Cardiac muscle cell (in vitro differentiated cells and primary cell): ENCODE data around the gene TMTC2. TPM values are rescaled to one million over a fixed set of nuclear protein-coding genes. Genes with fewer than 3 reads are reported as not detected.

ENCODE experiments used
- DNase-seq, 2 donors: peaks; one replicate each; pipeline versions ENCODE4 v3.0.0 to v3.0.0-alpha.2; 2010 to 2017; ENCODE audit warnings: low read depth in 1 of 2, low spot score in 1 of 2
- H3K27ac ChIP-seq: fragments of 200-600 bp; sonication (generic); 2 replicates; pipeline ENCODE4 v1.5.1; 2016
- H3K27me3 ChIP-seq: fragments of 200-600 bp; sonication (generic); 2 replicates; pipeline ENCODE4 v1.6.0; 2016; ENCODE audit warnings: control low read depth
- H3K36me3 ChIP-seq: fragments of 200-600 bp; sonication (generic); 2 replicates; pipeline ENCODE4 v1.5.1; 2016; ENCODE audit warnings: control low read depth
- H3K4me1 ChIP-seq: fragments of 200-600 bp; sonication (generic); 2 replicates; pipeline ENCODE4 v1.8.1; 2017; ENCODE audit warnings: low read depth, mild to moderate bottlenecking, mixed run types
- H3K4me3 ChIP-seq: fragments of 200-600 bp; sonication (generic); 2 replicates; pipeline ENCODE4 v1.5.1; 2016; ENCODE audit warnings: mild to moderate bottlenecking
- H3K9me3 ChIP-seq: fragments of 200-600 bp; sonication (generic); 2 replicates; pipeline ENCODE4 v1.5.1; 2017; ENCODE audit warnings: low read depth, mild to moderate bottlenecking, control low read depth
- CTCF ChIP-seq: IDR thresholded peaks from 2 replicates; pipeline ENCODE4 v1.5.1; 2012; ENCODE audit warnings: low read depth, mild to moderate bottlenecking, low read length
- polyA plus RNA-seq: library from polyadenylated mRNA; unstranded; fragments of >200 nt; fragmentation: Nextera tagmentation; extraction: Ambion mirVana; gene quantifications from 2 replicates; pipeline ENCODE4 v1.2.1, GENCODE V29; 2016
- total RNA-seq: library from RNA; depleted of rRNA; stranded (reverse); fragments of >200 nt; gene quantifications from 2 replicates; pipeline ENCODE4 v1.2.3, GENCODE V29; 2016

The TMTC2 gene
- total and polyA plus RNA-seq, 2 experiments from 2014 or later, result 0.89 to 10.8 TPM

DNA sequence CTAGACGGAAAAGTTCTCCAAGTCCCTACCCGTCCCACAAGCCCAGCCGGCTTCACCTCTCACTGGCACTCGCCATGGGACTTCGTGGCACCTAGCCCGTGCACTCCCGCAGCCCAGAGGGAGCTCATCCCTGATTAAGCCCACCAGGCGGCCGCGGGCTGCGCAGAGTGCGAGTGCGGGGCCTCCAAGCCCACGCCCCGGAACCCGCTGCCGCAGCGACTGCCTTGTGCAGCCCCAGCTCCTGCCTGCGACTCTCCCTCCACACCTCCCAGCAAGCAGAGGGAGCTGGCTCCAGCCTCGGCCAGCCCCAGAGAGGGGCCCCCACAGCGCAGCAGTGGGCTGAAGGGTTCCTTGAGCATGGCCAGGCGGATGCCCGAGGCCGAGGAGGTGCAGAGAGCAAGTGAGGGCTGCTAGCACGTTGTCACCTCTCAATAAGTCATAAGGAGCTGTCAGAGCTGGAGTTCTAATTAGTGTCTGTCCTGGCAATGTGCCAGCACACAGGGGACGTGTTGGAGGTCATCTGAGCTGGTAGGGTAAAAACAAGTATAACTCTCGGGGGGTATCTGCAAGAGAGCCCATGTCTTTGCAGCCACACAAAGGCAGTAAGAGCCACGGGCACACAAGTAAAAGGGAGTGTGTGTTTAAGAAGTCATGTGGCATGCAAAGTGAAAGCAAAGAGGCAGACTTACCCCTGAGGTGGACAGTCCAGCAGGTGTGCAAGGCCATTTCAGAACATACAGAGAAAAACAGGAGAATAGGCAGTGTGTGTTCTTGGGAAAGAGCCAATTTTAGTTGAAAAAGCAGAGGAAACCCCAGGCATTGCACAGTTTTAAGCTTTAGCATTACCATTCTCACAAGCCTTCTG lies 27.1 kb upstream of the TMTC2 start:
- Histone ChIP-seq H3K27ac (no peak overlapping the region), H3K4me1 (peaks cover 11% of the 10 kb centered on the region), H3K36me3 (no peaks in the 10 kb centered on the region), H3K4me3 (no peak overlapping the region), H3K9me3 (no peaks in the 10 kb centered on the region), H3K27me3 (no peaks in the 10 kb centered on the region)
- DNase-seq, result peak in 1 of 2 donors; percentile 21
- no peak for TF ChIP-seq CTCF

DNA sequence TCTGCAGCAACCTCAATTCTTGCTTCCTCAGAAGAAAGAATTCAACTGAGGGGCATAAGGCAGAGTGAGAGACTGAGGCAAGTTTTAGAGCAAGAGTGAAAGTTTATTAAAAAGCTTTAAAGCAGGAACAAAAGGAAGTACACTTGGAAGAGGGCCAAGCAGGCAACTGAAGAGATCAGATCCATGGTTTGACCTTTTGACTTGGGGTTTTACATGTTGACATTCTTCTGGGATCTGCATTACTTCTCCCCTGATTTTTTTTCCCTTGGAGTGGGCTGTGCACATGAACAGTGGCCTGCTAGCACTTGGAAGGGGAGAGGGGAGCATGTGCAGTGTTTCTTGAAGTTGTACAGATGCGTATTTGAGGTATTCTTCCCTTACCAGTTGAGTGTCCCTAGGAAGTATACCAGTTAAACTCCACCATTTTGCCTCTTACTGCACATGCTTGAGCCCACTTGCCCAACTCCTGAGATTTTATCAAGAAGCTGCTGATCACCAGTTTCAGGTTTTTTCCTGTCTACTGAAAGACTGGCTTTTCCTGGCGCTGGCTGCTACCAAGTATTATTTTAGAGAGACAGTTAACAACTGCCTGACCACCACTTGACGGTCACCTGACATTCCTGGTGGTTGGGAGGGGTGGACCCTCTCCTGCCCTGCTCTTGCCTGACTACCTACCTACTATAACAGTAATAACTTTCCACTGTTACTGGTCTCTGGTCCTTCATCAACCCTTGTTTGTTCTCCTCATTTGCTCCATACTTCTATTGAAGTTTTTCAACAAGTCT lies 26.0 kb upstream of the TMTC2 start:
- H3K9me3 ChIP-seq, result no peaks in the 10 kb centered on the region
- no peaks in the 10 kb centered on the region for H3K36me3 ChIP-seq
- TF ChIP-seq CTCF, result no peak
- peaks cover 11% of the 10 kb centered on the region for H3K4me1 ChIP-seq
- H3K4me3 ChIP-seq, result no peak overlapping the region
- H3K27ac ChIP-seq, result no peak overlapping the region
- DNase-seq, result peak in 1 of 2 donors; percentile 26
- no peaks in the 10 kb centered on the region for H3K27me3 ChIP-seq

GRCh38 chr12:82663893-82664292 lies 22.8 kb upstream of the TMTC2 start:
- Histone ChIP-seq H3K36me3 (no peaks in the 10 kb centered on the region), H3K27ac (no peak overlapping the region), H3K4me3 (no peak overlapping the region), H3K27me3 (no peaks in the 10 kb centered on the region), H3K4me1 (no peaks in the 10 kb centered on the region), H3K9me3 (no peaks in the 10 kb centered on the region)
- no peak for DNase-seq
- TF ChIP-seq CTCF, result no peak

DNA sequence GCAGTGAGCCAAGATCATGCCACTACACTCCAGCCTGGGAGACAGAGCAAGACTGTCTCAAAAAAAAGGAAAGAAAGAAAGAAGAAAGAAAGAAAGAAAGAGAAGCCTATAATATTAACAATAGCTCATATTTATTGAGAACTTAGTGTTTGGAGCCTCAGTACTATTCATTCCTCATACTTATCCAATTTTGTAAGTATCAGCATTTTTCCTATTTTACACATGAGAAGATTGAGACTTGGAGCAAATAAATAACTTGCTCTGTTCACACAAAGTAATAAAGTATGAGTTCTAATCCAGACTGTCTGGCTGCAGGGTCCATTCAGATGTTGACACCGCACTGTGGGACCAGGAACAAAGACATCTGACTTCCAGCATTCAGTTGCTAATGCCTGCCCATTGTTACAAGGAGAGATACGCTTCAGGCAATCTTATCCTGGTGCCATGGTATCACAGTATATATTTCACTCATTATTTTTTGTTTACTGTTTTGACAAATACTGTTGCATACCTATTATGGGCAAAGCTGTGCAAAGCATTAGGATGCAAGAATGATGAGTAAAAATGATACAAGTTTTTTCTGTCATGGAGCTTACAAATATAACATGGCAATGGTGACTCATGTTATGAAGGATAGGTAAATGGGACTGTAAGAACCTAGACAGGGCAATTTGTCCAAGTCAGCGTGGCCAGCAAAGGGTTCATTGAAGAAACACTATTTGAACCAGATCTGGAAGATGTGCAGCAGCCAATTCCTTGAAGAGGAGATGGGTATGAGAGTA lies 21.4 kb upstream of the TMTC2 start:
- no peak for DNase-seq
- TF ChIP-seq CTCF, result no peak
- H3K4me3 ChIP-seq, result no peak overlapping the region

DNA sequence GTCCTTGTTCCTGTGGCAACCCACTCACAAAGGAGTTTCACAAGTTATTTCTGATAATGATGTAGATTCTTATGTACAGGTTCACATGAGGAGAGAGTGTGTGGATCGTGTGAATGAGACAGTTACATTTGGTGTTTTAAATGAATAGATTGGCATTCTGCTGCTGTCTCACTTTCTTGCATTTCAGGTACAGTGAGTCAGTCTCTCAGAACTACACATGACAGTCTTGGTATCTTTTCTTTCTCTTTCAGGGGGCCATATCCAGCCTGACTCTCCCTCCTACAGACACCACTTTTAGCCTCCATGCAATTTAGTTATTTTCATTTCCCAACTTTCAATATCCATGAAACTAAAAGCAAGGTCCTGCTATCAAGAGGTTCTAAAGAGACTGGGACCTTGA lies 19.9 kb upstream of the TMTC2 start:
- no peaks in the 10 kb centered on the region for H3K4me1 ChIP-seq
- H3K27me3 ChIP-seq, result no peaks in the 10 kb centered on the region
- no peak overlapping the region for H3K4me3 ChIP-seq
- no peaks in the 10 kb centered on the region for H3K36me3 ChIP-seq
- no peaks in the 10 kb centered on the region for H3K9me3 ChIP-seq
- TF ChIP-seq CTCF, result no peak
- no peak for DNase-seq
- H3K27ac ChIP-seq, result no peak overlapping the region

More for the DNA sequence above, 21.4 kb upstream of the TMTC2 start:
- no peaks in the 10 kb centered on the region for H3K27me3 ChIP-seq
- no peak overlapping the region for H3K27ac ChIP-seq
- H3K36me3 ChIP-seq, result no peaks in the 10 kb centered on the region
- H3K9me3 ChIP-seq, result no peaks in the 10 kb centered on the region
- no peaks in the 10 kb centered on the region for H3K4me1 ChIP-seq
